Measurements from ENCODE around the gene MELTF. TPM values are rescaled to one million over a fixed set of nuclear protein-coding genes. Genes with fewer than 3 reads are reported as not detected.

The MELTF gene
- total and polyA plus RNA-seq, 9 of the 15 experiments (the other 6 are each of a cell fraction or from before 2014, with no cell fraction given): 0.35 to 10.5 (median 4.5) TPM

DNA sequence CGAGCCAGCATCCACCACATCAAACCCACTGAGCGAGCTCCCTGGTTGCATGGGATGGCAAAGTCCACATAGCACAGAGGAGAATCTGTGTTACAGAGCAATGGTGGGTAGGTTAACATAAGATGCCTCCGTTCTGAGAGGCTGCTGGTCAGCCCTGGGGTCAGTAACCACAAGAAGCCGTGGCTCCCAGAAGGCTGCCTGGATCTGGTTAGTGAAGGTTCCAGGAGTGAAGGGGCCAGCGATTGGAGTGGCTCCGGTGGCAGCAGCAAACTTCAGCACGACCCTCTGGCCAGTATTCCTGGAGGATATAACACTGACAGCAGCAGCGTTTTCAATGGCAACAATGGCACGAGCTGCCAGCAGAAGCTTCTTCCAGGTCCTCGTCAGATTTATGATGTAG is 42.6 kb downstream of the MELTF start:
- ATAC-seq (no peak), DNase-seq (ENCODE audit: extremely low read depth in 1 of 4, low spot score in 3 of 4) (no peak), FAIRE-seq (no peak)
- in situ Hi-C loops (cut with MboI) (loop anchor here (25.0 kb wide), 1 partner anchor 525 kb away; no protein-coding TSS in a partner anchor), intact Hi-C loops (cut with micrococcal nuclease) (no loop called here)
- H2AFZ ChIP-seq (ENCODE audit: low read depth, low read length): peak overlapping the region; percentile 81; the same call in 1 of the 2 replicates
- H3K27me3 ChIP-seq (ENCODE audit: control insufficient read depth in 2 of 2, insufficient read depth in 2 of 2, low read length in 2 of 2): no peaks in the 10 kb centered on the region
- peaks cover 4% of the 10 kb centered on the region for H3K9me1 ChIP-seq (ENCODE audit: control insufficient read depth, insufficient read depth, low read length)
- H3K4me2 ChIP-seq (ENCODE audit: insufficient read depth, low read length): no peak overlapping the region
- peaks cover 6% of the 10 kb centered on the region for H3K9me3 ChIP-seq (replicated peaks; ENCODE audit: control insufficient read depth, insufficient read depth, low read depth, low read length)
- ChIA-PET CTCF (ENCODE audit: low intra/inter-chr PET ratio) (no interaction called here), POLR2A (interaction anchor here (0.9 kb wide), 1 partner anchor 94 kb away, joined by 5 read pairs; no protein-coding TSS in a partner anchor)
- H3K79me2 ChIP-seq (ENCODE audit: control insufficient read depth, insufficient read depth, low read length): no peaks in the 10 kb centered on the region
- 0 out of 2 replicates have a peak, but pooled peaks cover 4% of the 10 kb centered on the region for H4K20me1 ChIP-seq (replicated peaks; ENCODE audit: control insufficient read depth, insufficient read depth, low read length)
- TF ChIP-seq ZNF239 (CRISPR knock-in tag; IDR thresholded peaks at IDR 0.05): no peak
- peaks cover 18 to 36% of the 10 kb centered on the region in 2 experiments for H3K4me1 ChIP-seq (replicated peaks in 1 of 2; ENCODE audit: control insufficient read depth in 2 of 2, insufficient read depth in 2 of 2, low read length in 2 of 2)
- WGBS (ENCODE audit: insufficient coverage, low coverage, missing lambda C conversion rate): 75% methylated on average over 10 of the region's 10 CpGs
- no peak overlapping the region for H3K27ac ChIP-seq (ENCODE audit: extremely low read depth, low read depth, low read length)
- BruUV-seq (replicated peaks): no TSS peak
- no peak overlapping the region for H3K9ac ChIP-seq (ENCODE audit: insufficient read depth in 1 of 2, low read depth in 2 of 2, low read length in 2 of 2)
- H3K4me3 ChIP-seq: no peak overlapping the region
- H3K36me3 ChIP-seq (ENCODE audit: control insufficient read depth, insufficient read depth, low read length): no peaks in the 10 kb centered on the region

GRCh38 chr3:196985954-196986885 is 43.4 kb downstream of the MELTF start:
- Histone ChIP-seq H3K9me3 (replicated peaks; ENCODE audit: control insufficient read depth, insufficient read depth, low read depth, low read length) (peaks cover 11% of the 10 kb centered on the region), H3K36me3 (ENCODE audit: control insufficient read depth, insufficient read depth, low read length) (no peaks in the 10 kb centered on the region), H3K9me1 (ENCODE audit: control insufficient read depth, insufficient read depth, low read length) (peaks cover 4% of the 10 kb centered on the region), H3K4me1 (replicated peaks in 1 of 2; ENCODE audit: control insufficient read depth in 2 of 2, insufficient read depth in 2 of 2, low read length in 2 of 2) (peaks cover 18 to 33% of the 10 kb centered on the region in 2 experiments), H3K4me2 (ENCODE audit: insufficient read depth, low read length) (no peak overlapping the region), H3K9ac (ENCODE audit: insufficient read depth in 1 of 2, low read depth in 2 of 2, low read length in 2 of 2) (no peak overlapping the region), H3K27me3 (ENCODE audit: control insufficient read depth in 2 of 2, insufficient read depth in 2 of 2, low read length in 2 of 2) (no peaks in the 10 kb centered on the region), H3K4me3 (no peak overlapping the region), H2AFZ (ENCODE audit: low read depth, low read length) (no peak overlapping the region), H3K27ac (ENCODE audit: extremely low read depth, low read depth, low read length) (no peak overlapping the region), H4K20me1 (replicated peaks; ENCODE audit: control insufficient read depth, insufficient read depth, low read length) (0 out of 2 replicates have a peak, but pooled peaks cover 4% of the 10 kb centered on the region), H3K79me2 (ENCODE audit: control insufficient read depth, insufficient read depth, low read length) (no peaks in the 10 kb centered on the region)
- in situ Hi-C loops (cut with MboI) (loop anchor here (25.0 kb wide), 1 partner anchor 526 kb away; no protein-coding TSS in a partner anchor), intact Hi-C loops (cut with micrococcal nuclease) (no loop called here)
- ChIA-PET POLR2A (interaction anchor here (0.9 kb wide), 2 partner anchors 95 to 150 kb away, joined by 4 to 5 read pairs; no protein-coding TSS in a partner anchor), CTCF (ENCODE audit: low intra/inter-chr PET ratio) (no interaction called here)
- ATAC-seq (no peak), FAIRE-seq (no peak), DNase-seq (ENCODE audit: extremely low read depth in 1 of 4, low spot score in 3 of 4) (no peak)
- TF ChIP-seq RBM25 (IDR thresholded peaks at IDR 0.05; ENCODE audit: low read depth, low read length, severe bottlenecking) (peak; percentile 42), CEBPB (tag; IDR thresholded peaks at IDR 0.05) (peak; percentile 47), PRDM10 (IDR thresholded peaks at IDR 0.05; ENCODE audit: partially characterized antibody) (no peak), TEAD1 (CRISPR knock-in tag; IDR thresholded peaks at IDR 0.05) (peak in 1 of 2 experiments; percentile 59; a peak in 1 of 4 replicates), TCF3 (CRISPR knock-in tag; IDR thresholded peaks at IDR 0.05) (no peak), TBL1XR1 (IDR thresholded peaks at IDR 0.05; ENCODE audit: low read length in 2 of 2) (no peak), ZNF232 (CRISPR knock-in tag; IDR thresholded peaks at IDR 0.05) (no peak), ILK (tag; IDR thresholded peaks at IDR 0.05; ENCODE audit: borderline replicate concordance, low read depth) (no peak), ZNF644 (tag; IDR thresholded peaks at IDR 0.05; ENCODE audit: low read depth) (no peak)
- 78% methylated on average over 9 of the region's 9 CpGs for WGBS (ENCODE audit: insufficient coverage, low coverage, missing lambda C conversion rate)
- no TSS peak for BruUV-seq (replicated peaks)

All from K562 (cell line).